ENCODE data around the gene BEST1. TPM values are rescaled to one million over a fixed set of nuclear protein-coding genes. Genes with fewer than 3 reads are reported as not detected.

The BEST1 gene
- total RNA-seq, 2 experiments from 2014 or later: 0.14 to 0.25 TPM

DNA sequence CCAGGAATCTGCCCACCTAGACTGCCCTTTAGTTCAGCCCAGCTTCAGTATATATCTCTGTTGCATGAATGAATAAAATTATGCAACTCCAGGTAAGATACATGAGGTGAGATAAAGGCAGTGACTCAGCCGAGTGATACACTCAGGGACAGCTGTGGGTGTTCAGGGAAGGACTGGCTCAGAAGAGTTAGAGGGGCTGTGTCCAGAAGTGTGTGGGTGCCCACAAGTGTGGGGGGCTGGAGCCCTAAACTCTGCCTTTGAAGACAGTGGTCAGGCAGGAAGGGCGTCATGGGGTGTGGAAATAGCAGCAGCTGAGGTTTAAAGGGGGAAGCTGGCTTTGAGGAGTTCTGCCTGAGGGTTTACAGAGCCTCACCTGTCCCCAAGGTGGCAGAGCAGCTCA, 9.0 kb downstream of the BEST1 start:
- ChIA-PET CTCF (interaction anchor here (2.0 kb wide), 1 partner anchor 123 kb away, joined by 8 read pairs; no protein-coding TSS in a partner anchor), POLR2A (interaction anchor here (1.7 kb wide), 1 partner anchor 9 kb away, joined by 8 read pairs; the partner anchor contains the start of gene FTH1)
- intact Hi-C loops (cut with DNase I, micrococcal nuclease): no loop called here
- Histone ChIP-seq H3K4me1 (ENCODE audit: insufficient read depth, low read length) (peaks cover 33% of the 10 kb centered on the region), H3K27me3 (ENCODE audit: control insufficient read depth in 1 of 2, insufficient read depth in 2 of 2, low read length in 2 of 2) (peaks cover 9 to 22% of the 10 kb centered on the region in 2 experiments), H3K36me3 (ENCODE audit: insufficient read depth, low read length) (peaks cover 12% of the 10 kb centered on the region), H3K9me3 (ENCODE audit: control insufficient read depth in 1 of 2, insufficient read depth in 1 of 2, low read length in 2 of 2) (peaks cover 0 to 13% of the 10 kb centered on the region in 2 experiments), H3K4me3 (ENCODE audit: low read length) (no peak overlapping the region), H3K27ac (ENCODE audit: low read depth in 1 of 2, low read length in 2 of 2) (no peak overlapping the region)
- Mint-ChIP-seq H3K4me3 (no peak overlapping the region), H3K9me3 (no peaks in the 10 kb centered on the region), H3K27ac (no peak overlapping the region), H3K27me3 (peaks cover 26% of the 10 kb centered on the region), H3K4me1 (ENCODE audit: low read depth) (peaks cover 27% of the 10 kb centered on the region), H3K36me3 (ENCODE audit: low read depth) (peaks cover 17% of the 10 kb centered on the region)
- DNase-seq: peak in 1 of 14 experiments; percentile 15
- ATAC-seq (ENCODE audit: poor library complexity): no peak
- TF ChIP-seq, protein P1, sequence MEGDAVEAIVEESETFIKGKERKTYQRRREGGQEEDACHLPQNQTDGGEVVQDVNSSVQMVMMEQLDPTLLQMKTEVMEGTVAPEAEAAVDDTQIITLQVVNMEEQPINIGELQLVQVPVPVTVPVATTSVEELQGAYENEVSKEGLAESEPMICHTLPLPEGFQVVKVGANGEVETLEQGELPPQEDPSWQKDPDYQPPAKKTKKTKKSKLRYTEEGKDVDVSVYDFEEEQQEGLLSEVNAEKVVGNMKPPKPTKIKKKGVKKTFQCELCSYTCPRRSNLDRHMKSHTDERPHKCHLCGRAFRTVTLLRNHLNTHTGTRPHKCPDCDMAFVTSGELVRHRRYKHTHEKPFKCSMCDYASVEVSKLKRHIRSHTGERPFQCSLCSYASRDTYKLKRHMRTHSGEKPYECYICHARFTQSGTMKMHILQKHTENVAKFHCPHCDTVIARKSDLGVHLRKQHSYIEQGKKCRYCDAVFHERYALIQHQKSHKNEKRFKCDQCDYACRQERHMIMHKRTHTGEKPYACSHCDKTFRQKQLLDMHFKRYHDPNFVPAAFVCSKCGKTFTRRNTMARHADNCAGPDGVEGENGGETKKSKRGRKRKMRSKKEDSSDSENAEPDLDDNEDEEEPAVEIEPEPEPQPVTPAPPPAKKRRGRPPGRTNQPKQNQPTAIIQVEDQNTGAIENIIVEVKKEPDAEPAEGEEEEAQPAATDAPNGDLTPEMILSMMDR (IDR thresholded peaks at IDR 0.05): no peak

DNA sequence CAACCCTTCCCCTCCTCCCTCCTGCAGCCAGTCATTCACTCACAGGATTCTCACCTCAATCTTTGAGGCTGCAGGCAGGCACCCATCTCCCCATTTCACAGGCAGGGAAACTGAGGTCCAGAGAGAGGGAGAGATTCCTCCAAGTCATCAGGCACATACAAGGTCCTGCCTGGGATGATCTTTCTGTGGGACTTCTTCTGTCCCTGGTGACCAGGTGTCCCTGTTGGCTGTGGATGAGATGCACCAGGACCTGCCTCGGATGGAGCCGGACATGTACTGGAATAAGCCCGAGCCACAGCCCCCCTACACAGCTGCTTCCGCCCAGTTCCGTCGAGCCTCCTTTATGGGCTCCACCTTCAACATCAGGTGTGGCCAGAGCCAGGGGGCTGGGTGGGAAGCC, 9.5 kb downstream of the BEST1 start:
- peaks cover 23% of the 10 kb centered on the region for H3K27me3 Mint-ChIP-seq
- no peak overlapping the region for H3K4me3 Mint-ChIP-seq
- DNase-seq (no peak), ATAC-seq (ENCODE audit: poor library complexity) (no peak)
- POLR2A ChIA-PET: no interaction called here
- TF ChIP-seq, protein P1 (IDR thresholded peaks at IDR 0.05): no peak
- no peaks in the 10 kb centered on the region for H3K9me3 Mint-ChIP-seq
- H3K36me3 Mint-ChIP-seq (ENCODE audit: low read depth): peaks cover 23% of the 10 kb centered on the region
- H3K4me1 Mint-ChIP-seq (ENCODE audit: low read depth): peaks cover 32% of the 10 kb centered on the region
- Histone ChIP-seq H3K36me3 (ENCODE audit: insufficient read depth, low read length) (peaks cover 17% of the 10 kb centered on the region), H3K27me3 (ENCODE audit: control insufficient read depth in 1 of 2, insufficient read depth in 2 of 2, low read length in 2 of 2) (peaks cover 4 to 16% of the 10 kb centered on the region in 2 experiments), H3K4me1 (ENCODE audit: insufficient read depth, low read length) (peaks cover 35% of the 10 kb centered on the region), H3K27ac (ENCODE audit: low read depth in 1 of 2, low read length in 2 of 2) (no peak overlapping the region), H3K9me3 (ENCODE audit: control insufficient read depth in 1 of 2, insufficient read depth in 1 of 2, low read length in 2 of 2) (peaks cover 0 to 11% of the 10 kb centered on the region in 2 experiments), H3K4me3 (ENCODE audit: low read length) (no peak overlapping the region)
- intact Hi-C loops (cut with DNase I, micrococcal nuclease): loop anchor here (10.0 kb wide), 3 partner anchors 165 to 585 kb away; partner anchors contain the start of genes AHNAK (in 1 of the 2), FEN1 (in 1 of the 2), SYT7 (in 1 of the 2) and TMEM258 (in 1 of the 2)
- H3K27ac Mint-ChIP-seq: no peak overlapping the region
- CTCF ChIA-PET: interaction anchor here (2.0 kb wide), 1 partner anchor 122 kb away, joined by 8 read pairs; no protein-coding TSS in a partner anchor

DNA sequence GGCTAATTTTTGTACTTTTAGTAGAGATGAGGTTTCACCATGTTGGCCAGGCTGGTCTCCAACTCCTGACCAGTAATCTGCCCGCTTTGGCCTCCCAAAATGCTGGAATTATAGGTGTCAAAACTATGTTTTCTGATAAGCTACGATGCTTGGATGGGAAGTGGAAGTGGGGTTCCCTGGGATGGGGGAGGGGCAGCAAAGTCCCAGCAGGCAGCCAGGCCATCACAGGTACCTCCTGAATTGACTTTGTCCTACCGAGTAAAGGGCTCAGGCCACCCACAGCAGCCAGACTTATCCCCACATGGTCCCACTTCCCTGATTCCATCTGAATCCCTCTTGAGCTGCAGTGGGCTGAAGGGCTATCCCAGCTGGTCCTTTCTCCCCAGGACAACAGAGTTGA, 10.4 kb downstream of the BEST1 start:
- TF ChIP-seq, protein P1 (IDR thresholded peaks at IDR 0.05): no peak
- Mint-ChIP-seq H3K27me3 (peaks cover 16% of the 10 kb centered on the region), H3K4me3 (no peak overlapping the region), H3K36me3 (ENCODE audit: low read depth) (peaks cover 31% of the 10 kb centered on the region), H3K9me3 (no peaks in the 10 kb centered on the region), H3K4me1 (ENCODE audit: low read depth) (peaks cover 36% of the 10 kb centered on the region), H3K27ac (no peak overlapping the region)
- ChIA-PET CTCF (interaction anchor here (1.4 to 2.8 kb wide), 2 partner anchors 13 to 148 kb away, joined by 3 to 12 read pairs; no protein-coding TSS in a partner anchor), POLR2A (no interaction called here)
- H3K4me3 ChIP-seq (ENCODE audit: low read length): no peak overlapping the region
- DNase-seq (peak in 1 of 14 experiments; percentile 1), ATAC-seq (ENCODE audit: poor library complexity) (no peak)
- H3K27ac ChIP-seq (ENCODE audit: low read depth in 1 of 2, low read length in 2 of 2): no peak overlapping the region
- intact Hi-C loops (cut with DNase I, micrococcal nuclease): loop anchor here (10.0 kb wide), 3 partner anchors 166 to 584 kb away; partner anchors contain the start of genes AHNAK (in 1 of the 2), FEN1 (in 1 of the 2), SYT7 (in 1 of the 2) and TMEM258 (in 1 of the 2)
- peaks cover 36% of the 10 kb centered on the region for H3K4me1 ChIP-seq (ENCODE audit: insufficient read depth, low read length)
- peaks cover 0 to 9% of the 10 kb centered on the region in 2 experiments for H3K27me3 ChIP-seq (ENCODE audit: control insufficient read depth in 1 of 2, insufficient read depth in 2 of 2, low read length in 2 of 2)
- H3K36me3 ChIP-seq (ENCODE audit: insufficient read depth, low read length): peaks cover 26% of the 10 kb centered on the region
- peaks cover 0 to 3% of the 10 kb centered on the region in 2 experiments for H3K9me3 ChIP-seq (ENCODE audit: control insufficient read depth in 1 of 2, insufficient read depth in 1 of 2, low read length in 2 of 2)
